ENCODE data around the gene LOXL4. TPM values are rescaled to one million over a fixed set of nuclear protein-coding genes. Genes with fewer than 3 reads are reported as not detected.

Gene LOXL4
- total RNA-seq, 2 experiments from 2014 or later: not detected

DNA sequence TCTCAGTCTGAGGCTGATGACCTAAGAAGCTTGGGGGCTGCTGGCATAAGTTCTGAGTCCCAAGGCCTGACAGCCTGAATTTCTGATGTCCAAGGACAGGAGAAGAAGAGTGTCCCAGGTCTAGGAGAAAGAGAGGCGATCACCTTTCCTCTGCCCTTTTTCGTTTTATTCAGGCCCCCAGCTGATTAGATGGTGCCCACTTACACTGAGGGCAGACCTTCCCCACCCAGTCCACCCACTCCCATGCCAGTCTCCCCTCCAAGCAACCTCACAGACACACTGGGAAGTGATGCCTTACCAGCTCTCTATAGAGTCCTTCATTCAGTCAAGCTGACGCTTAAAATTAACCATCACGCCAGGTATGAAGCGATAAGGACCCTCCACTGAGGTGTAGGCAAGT, 19.3 kb upstream of the LOXL4 start:
- H3K9me3 ChIP-seq (ENCODE audit: low read length): no peaks in the 10 kb centered on the region
- TF ChIP-seq, protein P1, sequence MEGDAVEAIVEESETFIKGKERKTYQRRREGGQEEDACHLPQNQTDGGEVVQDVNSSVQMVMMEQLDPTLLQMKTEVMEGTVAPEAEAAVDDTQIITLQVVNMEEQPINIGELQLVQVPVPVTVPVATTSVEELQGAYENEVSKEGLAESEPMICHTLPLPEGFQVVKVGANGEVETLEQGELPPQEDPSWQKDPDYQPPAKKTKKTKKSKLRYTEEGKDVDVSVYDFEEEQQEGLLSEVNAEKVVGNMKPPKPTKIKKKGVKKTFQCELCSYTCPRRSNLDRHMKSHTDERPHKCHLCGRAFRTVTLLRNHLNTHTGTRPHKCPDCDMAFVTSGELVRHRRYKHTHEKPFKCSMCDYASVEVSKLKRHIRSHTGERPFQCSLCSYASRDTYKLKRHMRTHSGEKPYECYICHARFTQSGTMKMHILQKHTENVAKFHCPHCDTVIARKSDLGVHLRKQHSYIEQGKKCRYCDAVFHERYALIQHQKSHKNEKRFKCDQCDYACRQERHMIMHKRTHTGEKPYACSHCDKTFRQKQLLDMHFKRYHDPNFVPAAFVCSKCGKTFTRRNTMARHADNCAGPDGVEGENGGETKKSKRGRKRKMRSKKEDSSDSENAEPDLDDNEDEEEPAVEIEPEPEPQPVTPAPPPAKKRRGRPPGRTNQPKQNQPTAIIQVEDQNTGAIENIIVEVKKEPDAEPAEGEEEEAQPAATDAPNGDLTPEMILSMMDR (conservative IDR thresholded peaks at IDR 0.05; ENCODE audit: low read length): no peak
- no peak for TF ChIP-seq EZH2phosphoT487 (IDR thresholded peaks at IDR 0.05; ENCODE audit: borderline replicate concordance, low read depth, low read length)
- CTCF ChIA-PET (ENCODE audit: unreplicated experiment): no interaction called here
- no peaks in the 10 kb centered on the region for H3K79me2 ChIP-seq (ENCODE audit: insufficient read depth, low read depth, low read length)
- no peaks in the 10 kb centered on the region for H4K20me1 ChIP-seq (ENCODE audit: insufficient read depth, low read length)
- no peak overlapping the region for H3K4me3 ChIP-seq (ENCODE audit: low read depth, low read length, poor library complexity, severe bottlenecking)
- H3K4me2 ChIP-seq (ENCODE audit: low read length): no peak overlapping the region
- DNase-seq (ENCODE audit: low spot score): no peak
- no peaks in the 10 kb centered on the region for H3K4me1 ChIP-seq (ENCODE audit: insufficient read depth, low read length, poor library complexity, severe bottlenecking)
- POLR2A ChIA-PET: no interaction called here
- no peaks in the 10 kb centered on the region for H3K9me2 ChIP-seq (ENCODE audit: insufficient read depth, low read length)
- intact Hi-C loops (cut with micrococcal nuclease; ENCODE audit: unreplicated experiment): no loop called here
- H3K36me3 ChIP-seq (ENCODE audit: insufficient read depth, low read length): no peaks in the 10 kb centered on the region
- no peak overlapping the region for H3K27ac ChIP-seq (ENCODE audit: low read depth, low read length, poor library complexity, severe bottlenecking)
- BruUV-seq (replicated peaks): no TSS peak
- H2AFZ ChIP-seq (ENCODE audit: low read length): no peak overlapping the region

DNA sequence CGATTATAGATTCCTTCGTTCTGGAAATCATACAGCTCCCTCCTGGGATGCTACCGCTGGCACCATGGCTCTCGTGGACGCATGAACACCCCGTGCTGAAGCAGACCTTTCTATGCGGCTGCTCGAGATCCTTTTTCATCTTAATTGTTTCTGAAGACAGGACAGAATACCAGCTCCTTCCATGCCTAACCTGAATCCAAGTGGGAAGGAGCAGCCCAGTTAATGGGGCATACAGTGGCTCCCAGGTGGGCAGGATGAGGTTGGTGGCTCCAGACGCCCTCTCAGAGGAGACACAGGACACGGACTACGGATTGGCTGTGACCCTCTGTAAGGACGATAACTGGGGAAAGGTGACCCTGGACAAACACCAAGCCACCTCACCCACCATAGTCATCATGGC, 18.4 kb upstream of the LOXL4 start:
- Histone ChIP-seq H3K4me1 (ENCODE audit: insufficient read depth, low read length, poor library complexity, severe bottlenecking) (no peaks in the 10 kb centered on the region), H3K27ac (ENCODE audit: low read depth, low read length, poor library complexity, severe bottlenecking) (no peak overlapping the region), H3K4me3 (ENCODE audit: low read depth, low read length, poor library complexity, severe bottlenecking) (no peak overlapping the region), H3K4me2 (ENCODE audit: low read length) (no peak overlapping the region), H2AFZ (ENCODE audit: low read length) (no peak overlapping the region), H3K9me2 (ENCODE audit: insufficient read depth, low read length) (no peaks in the 10 kb centered on the region), H4K20me1 (ENCODE audit: insufficient read depth, low read length) (no peaks in the 10 kb centered on the region), H3K79me2 (ENCODE audit: insufficient read depth, low read depth, low read length) (no peaks in the 10 kb centered on the region), H3K9me3 (ENCODE audit: low read length) (no peaks in the 10 kb centered on the region), H3K36me3 (ENCODE audit: insufficient read depth, low read length) (no peaks in the 10 kb centered on the region)
- no peak for TF ChIP-seq EZH2phosphoT487 (IDR thresholded peaks at IDR 0.05; ENCODE audit: borderline replicate concordance, low read depth, low read length)
- TF ChIP-seq, protein P1 (conservative IDR thresholded peaks at IDR 0.05; ENCODE audit: low read length): no peak
- no peak for DNase-seq (ENCODE audit: low spot score)
- ChIA-PET POLR2A (no interaction called here), CTCF (ENCODE audit: unreplicated experiment) (interaction anchor here (0.6 kb wide), 1 partner anchor 189 kb away, joined by 3 read pairs; no protein-coding TSS in a partner anchor)
- no TSS peak for BruUV-seq (replicated peaks)
- intact Hi-C loops (cut with micrococcal nuclease; ENCODE audit: unreplicated experiment): no loop called here

DNA sequence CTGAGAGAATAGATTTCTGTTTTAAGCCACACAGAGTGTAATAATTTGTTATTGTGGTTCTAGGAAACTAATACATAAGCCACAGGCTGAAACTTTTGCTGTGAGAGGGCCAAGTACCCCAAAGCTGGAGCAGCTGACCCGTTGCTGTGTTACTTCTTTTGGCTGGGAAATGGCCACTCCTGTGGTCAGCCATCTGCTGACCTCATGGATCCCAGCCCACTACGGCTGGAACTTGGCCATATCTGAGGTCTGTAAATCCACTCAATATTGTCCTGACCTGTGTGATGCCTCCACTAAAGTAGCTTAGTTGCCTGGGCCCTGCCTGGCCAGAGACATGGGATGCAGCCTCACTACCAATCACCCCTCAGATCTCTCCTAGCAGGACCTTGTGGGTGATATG, 17.4 kb upstream of the LOXL4 start:
- Histone ChIP-seq H3K9me2 (ENCODE audit: insufficient read depth, low read length) (no peaks in the 10 kb centered on the region), H3K4me2 (ENCODE audit: low read length) (no peak overlapping the region), H3K36me3 (ENCODE audit: insufficient read depth, low read length) (no peaks in the 10 kb centered on the region), H3K27ac (ENCODE audit: low read depth, low read length, poor library complexity, severe bottlenecking) (no peak overlapping the region), H3K9me3 (ENCODE audit: low read length) (no peaks in the 10 kb centered on the region; the same call in 1 of the 2 replicates), H3K4me3 (ENCODE audit: low read depth, low read length, poor library complexity, severe bottlenecking) (no peak overlapping the region), H4K20me1 (ENCODE audit: insufficient read depth, low read length) (no peaks in the 10 kb centered on the region), H3K79me2 (ENCODE audit: insufficient read depth, low read depth, low read length) (no peaks in the 10 kb centered on the region), H2AFZ (ENCODE audit: low read length) (no peak overlapping the region), H3K4me1 (ENCODE audit: insufficient read depth, low read length, poor library complexity, severe bottlenecking) (no peaks in the 10 kb centered on the region)
- intact Hi-C loops (cut with micrococcal nuclease; ENCODE audit: unreplicated experiment): no loop called here
- ChIA-PET POLR2A (interaction anchor here (0.7 kb wide), 1 partner anchor 19 kb away, joined by 3 read pairs; no protein-coding TSS in a partner anchor), CTCF (ENCODE audit: unreplicated experiment) (no interaction called here)
- TF ChIP-seq EZH2phosphoT487 (IDR thresholded peaks at IDR 0.05; ENCODE audit: borderline replicate concordance, low read depth, low read length): no peak
- DNase-seq (ENCODE audit: low spot score): no peak
- BruUV-seq (replicated peaks): no TSS peak

Measured in OCI-LY7 (cell line).